GM21717 (cell line): ENCODE measurements around the gene BRI3BP.
"Not testable (repeated sequence)": the region's sequence is repeated elsewhere in the genome, so short reads cannot be mapped to it uniquely, and the experiment has no call there.

ENCODE experiments used
- ATAC-seq: cut with Tn5 transposase; IDR thresholded peaks from one replicate; pipeline ENCODE4 v1.9.1; 2021; ENCODE audit warnings: mild to moderate bottlenecking, moderate library complexity; ENCODE audit not compliant: unreplicated experiment

BRI3BP gene

DNA sequence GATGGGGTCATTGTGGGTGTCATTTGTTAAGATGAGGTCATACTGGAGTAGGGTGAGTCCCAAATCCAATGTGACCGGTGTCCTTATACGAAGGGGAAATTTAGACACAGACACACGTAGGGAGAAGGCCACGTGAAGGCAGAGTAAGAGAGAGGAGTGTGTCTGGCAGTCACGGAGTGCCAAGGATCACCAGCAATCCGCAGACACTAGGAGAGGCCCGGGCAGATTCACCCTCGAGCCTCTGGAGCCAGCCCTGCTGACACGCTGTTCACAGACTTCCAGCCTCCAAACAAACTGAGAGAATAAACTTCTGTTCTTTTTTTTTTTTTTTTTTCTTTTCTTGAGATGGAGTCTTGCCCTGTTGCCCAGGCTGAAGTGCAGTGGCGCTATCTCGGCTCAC is 24.9 kb downstream of the BRI3BP start:
- ATAC-seq: no peak

DNA sequence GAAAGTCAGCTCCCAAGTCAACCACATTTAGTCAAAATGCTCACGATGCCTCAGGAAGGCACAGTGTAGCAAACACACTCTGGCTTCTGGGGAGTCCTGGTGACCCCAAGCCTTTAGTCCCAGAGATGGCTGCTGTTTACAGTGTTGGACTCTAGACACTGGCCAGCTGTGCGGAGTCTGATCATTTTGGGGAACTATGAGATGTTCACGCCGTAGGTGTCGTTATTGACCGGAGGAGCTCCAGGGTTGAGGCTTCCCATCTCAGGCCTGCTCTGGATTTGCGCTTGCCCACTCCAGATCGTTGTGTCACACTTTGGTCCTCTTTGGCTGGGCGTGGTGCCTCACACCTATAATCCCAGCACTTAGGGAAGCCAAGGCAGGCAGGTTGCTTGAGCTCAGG is 27.7 kb downstream of the BRI3BP start:
- no peak for ATAC-seq

DNA sequence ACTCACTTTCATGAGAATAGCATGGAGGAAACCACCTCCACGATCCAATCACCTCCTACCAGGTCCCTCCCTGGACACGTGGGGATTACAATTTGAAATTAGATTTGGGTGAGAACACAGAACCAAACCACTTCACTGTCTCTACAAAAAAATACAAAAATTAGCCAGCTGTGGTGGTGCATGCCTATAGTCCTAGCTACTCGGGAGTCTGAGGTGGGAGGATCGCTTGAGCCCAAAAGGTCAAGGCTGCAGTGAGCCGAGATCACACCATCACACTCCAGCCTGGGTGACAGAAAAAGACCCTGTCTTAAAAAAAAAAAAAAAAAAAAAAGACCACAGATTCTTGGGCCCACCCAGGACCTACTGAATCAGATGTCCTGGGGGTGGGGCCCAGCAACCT is 28.3 kb downstream of the BRI3BP start:
- no peak for ATAC-seq

DNA sequence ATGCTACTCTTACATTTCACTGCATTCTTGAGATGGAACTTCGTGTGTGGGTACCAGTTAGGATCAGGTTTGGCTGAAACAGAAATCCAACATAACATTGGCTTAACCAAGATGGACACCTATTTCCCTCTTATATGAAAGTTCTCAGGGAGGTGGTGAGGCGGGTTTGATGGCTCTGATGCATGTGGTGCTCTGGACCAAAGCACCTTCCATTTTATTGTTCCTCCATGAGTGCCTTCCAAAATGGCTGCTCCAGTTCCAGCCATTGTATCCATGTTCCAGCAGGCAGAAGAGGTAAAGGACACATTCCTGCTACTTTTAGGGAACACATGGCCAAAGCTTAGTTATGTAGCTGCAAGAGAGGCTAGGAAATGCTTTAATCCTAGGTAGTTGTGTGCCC is 29.6 kb downstream of the BRI3BP start:
- no peak for ATAC-seq

DNA sequence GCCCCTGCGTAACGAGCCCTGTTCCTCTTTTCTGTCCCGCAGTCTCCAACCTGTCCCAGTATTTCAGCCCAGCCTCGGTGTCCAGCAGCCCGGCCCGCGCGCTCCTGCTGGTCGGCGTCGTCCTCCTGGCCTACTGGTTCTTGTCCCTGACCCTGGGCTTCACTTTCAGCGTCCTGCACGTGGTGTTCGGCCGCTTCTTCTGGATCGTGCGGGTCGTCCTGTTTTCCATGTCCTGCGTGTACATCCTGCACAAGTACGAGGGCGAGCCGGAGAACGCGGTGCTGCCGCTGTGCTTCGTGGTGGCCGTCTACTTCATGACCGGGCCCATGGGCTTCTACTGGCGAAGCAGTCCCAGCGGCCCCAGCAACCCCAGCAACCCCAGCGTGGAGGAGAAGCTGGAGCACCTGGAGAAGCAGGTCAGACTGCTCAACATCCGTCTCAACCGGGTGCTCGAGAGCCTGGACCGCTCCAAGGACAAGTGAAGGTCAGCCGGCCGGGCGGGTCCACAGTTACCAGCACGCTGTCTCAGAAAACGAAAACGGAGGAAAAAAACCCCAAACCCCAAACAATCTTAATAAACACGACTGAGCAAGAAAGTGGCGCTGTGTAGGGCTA is 31.6 kb downstream of the BRI3BP start:
- no peak for ATAC-seq

DNA sequence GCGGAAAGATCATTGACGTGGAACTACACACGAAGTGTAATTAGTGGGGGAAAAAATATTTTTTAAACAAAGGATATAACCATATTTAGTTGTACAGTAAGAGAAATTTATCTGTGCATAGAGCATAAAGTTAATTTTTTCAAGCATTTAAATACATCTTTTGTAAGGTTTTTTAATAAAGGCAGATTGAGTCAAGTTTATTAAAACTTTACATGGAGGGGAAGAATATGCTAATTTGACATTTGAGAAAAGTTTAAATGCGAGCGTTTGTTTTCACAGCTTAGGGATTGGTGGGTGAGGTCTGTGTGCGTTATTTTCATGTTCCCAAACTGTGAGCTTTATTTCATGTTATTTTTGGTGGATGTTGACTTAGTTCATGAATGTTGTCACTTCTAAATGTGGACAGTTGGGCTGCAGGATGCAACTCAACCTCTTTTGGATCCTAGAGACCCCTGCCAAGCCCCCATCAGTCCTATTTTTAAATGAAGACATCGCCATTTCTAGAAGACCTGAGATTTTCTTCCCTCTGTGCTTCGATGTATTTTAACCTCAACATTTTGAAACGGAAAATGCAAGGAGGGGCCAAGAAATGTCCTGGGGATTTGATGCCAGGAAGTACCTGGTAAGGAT is 32.3 kb downstream of the BRI3BP start:
- no peak for ATAC-seq

DNA sequence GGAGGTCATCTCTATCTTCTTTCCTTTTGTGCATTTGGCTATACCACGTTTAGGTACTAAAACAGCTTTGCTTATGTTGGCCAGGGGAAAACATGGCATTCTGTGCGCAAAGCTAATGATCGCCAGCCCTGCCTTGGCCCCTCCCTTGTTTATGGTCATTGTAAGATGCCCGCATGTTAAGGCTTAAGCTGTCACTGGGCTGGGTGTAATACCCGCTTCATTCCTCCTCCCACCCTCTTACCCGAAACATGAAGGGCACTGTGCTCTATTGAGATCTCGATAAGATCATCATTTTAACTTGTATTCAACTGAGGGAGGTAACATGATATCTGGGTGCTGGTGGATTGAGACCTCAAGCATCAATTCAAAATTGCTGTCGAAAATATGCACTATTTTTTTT is 34.7 kb downstream of the BRI3BP start:
- ATAC-seq: no peak

DNA sequence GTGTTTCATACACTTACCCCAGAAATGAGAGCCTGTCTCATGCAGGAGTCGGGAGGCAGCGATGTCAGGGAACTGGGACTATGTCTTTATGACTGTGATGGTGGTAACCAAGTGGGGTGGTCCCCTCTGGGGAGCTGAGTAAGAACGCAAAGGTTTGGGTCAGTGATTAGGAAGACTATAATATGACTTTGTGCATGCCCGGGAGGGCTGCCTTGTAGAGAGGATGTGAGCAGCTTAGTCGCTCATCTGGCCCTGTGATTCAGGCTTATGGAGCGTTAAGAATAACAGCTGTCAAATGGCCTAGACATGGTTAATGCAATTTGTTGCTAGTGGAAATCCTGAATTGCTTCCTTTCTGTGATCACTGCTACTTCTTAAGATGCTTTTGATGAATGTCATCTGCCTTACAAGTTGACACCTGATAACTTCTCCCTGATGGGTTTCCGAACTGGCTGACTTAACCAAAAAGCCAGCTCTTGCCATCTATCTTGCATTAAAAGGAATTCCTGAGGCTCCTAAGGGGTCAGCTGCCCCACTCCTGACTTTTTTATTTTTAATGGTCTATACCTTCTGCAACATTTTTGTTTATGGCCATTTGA is 36.4 kb downstream of the BRI3BP start:
- no peak for ATAC-seq

DNA sequence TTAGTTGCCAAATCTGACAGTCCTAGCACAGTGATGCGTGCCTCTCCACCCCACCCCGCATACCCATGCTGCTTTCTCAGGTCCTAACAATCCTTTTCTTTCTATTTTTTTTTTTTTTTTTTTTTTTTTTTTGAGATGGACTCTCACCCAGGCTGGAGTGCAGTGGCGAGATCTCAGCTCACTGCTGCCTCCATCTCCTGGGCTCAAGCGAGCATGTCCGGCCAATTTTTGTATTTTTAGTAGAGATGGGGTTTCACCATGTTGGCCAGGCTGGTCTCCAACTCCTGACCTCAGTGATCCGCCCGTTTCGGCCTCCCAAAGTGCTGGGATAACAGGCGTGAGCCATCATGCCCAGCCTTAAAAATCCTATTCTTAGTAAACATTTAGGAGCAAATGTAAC is 38.0 kb downstream of the BRI3BP start:
- ATAC-seq: not testable (repeated sequence)

DNA sequence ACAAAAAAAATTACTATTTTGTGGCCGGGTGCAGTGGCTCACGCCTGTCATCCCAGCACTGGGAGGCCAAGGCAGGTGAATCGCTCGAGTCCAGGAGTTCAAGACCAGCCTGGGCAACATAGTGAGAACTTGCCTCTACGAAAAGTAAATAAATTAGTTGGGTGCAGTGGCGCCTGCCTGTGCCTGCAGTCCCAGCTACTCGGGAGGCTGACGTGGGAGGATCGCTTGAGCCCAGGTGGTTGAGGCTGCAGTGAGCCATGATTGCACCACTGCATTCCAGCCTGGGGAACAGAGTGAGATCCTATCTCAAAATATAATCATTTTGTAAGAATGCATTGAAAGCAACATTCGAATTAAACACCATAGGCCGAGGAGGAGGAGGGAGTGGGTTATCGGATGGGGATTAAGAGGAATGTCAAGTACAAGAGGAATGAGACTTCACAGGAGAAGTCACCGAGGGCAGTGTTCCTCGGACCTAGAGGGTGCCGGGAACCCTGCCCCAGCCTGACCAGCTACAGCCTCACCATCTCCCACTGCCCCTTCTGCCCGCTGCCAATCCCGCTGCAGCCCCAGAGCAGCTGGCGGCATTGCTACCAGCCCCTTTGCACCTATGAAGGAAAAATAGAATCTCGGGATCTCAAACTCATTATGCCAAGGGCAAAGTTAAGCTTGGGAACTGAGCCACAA is 39.2 kb downstream of the BRI3BP start:
- ATAC-seq: no peak

DNA sequence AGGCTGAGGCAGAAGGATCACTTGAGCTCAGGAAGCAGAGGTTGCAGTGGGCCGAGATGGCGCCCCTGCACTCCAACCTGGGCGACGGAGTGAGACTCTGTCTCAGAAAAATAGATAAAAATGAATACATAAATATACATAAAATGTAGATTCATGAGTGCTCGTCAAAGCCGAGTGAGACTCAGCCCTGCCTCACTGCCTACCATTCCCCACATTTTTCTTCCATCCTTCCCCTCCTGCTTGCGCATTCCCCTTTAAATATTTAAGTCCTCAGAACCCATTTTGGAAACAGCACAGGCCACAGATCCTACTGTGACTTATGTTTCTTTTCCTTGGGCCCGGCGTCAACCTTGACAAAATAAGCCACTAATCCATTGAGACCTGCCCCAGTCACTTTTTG is 39.8 kb downstream of the BRI3BP start:
- no peak for ATAC-seq

DNA sequence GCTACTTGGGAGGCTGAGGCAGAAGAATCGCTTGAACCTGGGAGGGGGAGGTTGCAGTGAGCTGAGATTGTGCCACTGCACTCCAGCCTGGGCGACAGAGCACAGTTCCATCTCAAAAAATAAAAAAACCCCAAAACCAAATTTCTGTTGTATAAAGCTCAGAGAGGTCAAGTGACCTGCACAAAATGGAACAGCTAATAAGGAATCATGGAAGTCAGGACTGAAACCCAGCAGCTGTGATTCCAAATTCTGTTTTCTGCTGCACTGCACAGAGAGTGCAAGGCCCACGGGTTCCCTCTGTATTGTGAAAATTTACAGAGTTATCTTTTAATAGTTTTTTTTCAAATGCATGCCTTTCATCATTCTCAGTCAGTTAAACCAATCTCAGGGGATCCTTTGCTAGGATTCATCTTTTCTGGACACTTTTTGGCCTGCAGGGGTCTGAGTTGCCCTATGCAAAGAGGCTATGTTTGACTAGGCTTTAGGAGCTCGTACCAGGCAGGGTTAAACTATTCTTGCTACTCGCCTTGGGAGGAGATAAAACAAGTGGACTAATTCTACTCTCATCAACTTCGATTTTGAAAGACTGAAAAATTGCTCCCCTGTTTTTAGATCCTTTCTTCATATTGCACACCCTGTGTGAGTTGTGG is 45.7 kb downstream of the BRI3BP start:
- no peak for ATAC-seq

DNA sequence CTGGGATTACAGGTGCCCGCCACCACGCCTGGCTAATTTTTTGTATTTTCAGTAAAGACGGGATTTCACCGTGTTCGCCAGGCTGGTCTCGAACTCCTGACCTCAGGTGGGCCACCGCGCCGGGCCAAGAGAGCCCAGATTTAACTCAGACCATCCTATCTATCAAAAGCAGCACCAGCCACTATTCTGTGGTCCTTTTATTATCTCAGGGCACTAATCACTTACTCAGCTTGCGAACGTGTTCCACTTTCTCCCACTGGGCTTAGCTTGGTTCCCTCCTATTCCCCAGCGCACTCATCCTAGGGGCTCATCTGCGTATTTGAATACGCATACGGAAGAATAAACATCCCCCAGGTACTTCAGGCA is 55.6 kb downstream of the BRI3BP start:
- ATAC-seq: no peak

DNA sequence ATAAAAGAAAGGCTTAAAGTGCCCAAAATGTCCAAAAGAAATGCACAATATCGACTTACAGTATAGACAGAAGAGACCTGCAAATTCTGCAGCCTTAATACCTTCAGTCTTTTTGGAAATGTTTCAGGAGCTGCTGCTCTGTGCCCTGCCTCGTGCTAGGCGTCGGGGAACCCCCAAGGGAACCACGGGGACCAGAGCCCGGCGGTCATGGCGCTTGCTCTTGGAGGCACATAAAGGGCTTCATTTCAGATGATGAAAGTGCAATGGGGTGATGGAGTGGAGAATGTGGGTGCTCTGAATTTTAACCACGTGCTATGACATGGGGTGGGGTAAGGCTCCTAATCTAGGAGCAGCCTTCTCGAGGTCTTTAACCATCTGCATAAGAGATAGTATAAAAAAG is 57.0 kb downstream of the BRI3BP start:
- ATAC-seq: no peak

DNA sequence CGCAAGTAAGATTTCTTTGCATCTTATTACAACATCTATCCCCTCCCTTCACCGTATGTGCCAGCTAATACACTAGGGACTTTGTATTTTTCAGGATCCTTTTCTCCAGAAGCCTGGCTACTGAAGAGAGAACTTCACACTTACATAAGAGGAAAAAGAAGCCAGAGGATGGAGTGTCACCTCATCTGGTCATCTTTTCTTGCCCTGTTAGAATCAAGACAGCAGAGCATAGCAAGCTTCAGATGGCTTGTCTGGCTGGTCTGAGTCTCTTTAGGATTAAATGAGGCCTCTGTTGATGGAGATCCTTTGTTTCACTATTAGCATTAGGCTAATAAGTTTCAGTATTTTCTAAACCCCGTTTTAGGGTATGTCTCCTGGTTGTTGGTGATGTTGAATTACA is 57.4 kb downstream of the BRI3BP start:
- no peak for ATAC-seq

DNA sequence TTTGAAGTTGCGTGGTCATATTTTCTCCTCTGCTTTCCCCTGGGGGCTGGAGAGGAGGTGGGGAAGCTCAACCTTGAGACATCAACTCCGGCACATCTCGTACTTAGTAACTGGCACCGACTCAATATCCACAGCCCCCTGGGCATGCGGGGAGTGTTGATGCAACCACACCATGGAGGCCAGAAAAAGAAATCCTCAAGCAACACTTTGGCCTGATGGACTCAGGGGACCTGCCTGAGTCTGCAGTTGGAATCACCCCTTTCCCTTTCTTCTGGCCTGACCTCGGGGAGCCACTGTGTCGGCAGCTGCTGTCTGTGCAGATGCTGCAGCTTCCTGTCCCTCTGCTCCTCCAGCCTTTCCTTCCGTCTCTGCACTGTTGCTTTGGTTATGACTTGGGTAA is 60.4 kb downstream of the BRI3BP start:
- ATAC-seq: no peak

DNA sequence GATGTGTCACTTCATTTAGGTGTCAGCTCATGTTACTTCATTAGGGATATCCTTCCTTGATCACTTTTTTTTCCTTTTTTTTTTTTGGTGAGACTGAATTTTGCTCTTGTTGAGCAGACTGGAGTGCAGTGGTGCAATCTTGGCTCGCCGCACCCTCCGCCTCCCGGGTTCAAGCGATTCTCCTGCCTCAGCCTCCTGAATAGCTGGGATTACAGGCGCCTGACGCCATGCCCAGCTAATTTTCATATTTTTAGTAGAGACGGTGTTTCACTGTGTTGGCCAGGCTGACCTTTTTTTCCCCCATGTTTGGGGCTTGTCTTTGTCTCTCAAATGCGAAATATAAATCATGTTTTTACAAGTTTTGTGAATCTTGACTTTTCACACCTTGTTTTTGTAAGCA is 62.1 kb downstream of the BRI3BP start:
- no peak for ATAC-seq

DNA sequence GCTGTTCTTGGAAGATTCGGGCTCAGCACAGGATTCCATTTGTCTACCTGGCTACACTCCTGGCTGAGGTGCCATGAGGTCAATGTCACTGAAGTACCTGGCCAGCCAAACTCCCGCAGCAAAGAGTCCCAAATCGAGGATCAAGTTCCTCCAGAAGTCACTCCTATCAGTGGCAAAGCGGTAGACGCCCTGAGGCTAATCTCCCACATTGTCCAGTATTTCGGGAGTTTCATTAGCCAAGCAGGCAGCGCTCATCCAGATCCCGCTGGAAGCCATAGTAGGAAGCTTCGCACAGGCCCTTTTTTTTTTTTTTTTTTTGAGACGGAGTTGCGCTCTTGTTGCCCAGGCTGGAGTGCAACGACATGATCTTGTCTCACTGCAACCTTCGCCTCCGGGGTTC is 62.9 kb downstream of the BRI3BP start:
- no peak for ATAC-seq

DNA sequence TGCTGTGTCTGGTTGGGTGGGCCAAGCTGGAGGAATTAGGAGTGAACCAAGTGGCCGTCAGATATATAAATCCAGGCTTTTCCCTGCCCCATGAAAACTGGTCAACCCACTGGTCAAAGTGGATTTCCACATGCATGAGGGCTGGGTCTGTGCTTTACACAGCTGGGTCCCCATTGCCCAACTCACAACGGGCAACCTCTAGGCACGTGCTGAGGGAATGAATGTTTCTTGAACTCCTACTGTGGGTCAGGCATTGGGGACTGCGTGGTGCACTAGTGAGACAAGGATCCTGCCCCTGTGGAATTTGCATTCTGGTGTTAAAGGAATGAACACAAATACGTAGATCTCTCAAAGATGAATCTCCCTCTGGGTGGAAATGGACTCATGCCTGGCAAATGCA is 64.3 kb downstream of the BRI3BP start:
- ATAC-seq: no peak

DNA sequence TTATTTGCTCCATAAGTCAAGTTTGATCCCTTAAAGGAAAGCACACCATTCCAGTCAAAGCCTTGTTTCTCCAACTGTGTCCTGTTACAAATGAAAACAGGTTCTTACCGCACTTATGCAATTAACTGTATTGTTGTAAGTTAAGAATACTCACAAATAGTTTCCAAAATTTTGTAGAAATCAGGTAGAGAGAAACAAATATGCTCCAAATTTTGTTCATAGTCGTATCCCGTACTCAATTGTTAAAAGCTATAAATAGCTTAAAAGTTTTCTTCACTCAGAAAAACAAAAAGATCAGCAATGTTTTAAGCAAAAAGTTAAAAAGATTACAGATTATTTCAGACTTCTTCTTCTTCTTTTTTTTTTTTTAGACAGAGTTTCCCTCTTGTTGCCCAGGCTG is 67.8 kb downstream of the BRI3BP start:
- ATAC-seq: no peak

DNA sequence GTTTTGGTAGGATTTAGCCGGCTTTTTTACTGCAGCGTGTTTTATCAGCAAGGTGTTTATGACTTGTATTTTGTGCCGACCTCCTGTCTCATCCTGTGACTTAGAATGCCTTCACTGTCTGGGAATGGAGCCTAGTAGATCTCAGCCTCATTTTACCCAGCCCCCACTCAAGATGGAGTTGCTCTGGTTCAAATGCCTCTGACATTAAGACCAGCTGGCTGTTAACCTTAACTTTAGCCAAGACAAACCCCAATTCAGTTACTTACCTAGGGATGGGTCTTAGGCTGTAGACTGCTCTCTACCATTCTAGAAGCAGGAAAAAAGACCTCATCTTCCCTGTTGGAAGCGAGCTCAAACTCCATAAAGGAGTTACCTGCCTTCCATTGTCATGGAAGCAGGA is 70.1 kb downstream of the BRI3BP start:
- ATAC-seq: not testable (repeated sequence)

DNA sequence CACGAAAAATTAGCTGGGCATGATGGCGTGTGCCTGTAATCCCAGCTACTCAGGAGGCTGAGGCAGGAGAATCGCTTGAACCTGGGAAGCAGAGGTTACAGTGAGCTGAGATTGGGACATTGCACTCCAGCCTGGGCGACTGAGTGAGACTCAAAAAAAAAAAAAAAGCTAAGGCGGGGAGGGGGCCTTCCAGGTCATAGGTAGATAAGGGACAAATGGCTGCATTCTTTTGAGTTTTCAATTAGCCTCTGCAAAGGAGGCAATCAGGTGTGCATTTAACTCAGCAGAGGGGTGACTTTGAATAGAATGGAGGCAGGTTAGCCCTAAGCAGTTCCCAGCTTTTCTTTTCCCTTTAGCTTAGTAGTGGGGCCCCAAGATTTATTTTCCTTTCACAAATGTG is 71.0 kb downstream of the BRI3BP start:
- no peak for ATAC-seq
